Fibroblast of skin of scalp (primary cell): ENCODE data around the gene CPSF3.

ENCODE experiments used
- DNase-seq: peaks from one replicate; pipeline ENCODE4 v3.0.0-alpha.2; 2013

Gene CPSF3

DNA sequence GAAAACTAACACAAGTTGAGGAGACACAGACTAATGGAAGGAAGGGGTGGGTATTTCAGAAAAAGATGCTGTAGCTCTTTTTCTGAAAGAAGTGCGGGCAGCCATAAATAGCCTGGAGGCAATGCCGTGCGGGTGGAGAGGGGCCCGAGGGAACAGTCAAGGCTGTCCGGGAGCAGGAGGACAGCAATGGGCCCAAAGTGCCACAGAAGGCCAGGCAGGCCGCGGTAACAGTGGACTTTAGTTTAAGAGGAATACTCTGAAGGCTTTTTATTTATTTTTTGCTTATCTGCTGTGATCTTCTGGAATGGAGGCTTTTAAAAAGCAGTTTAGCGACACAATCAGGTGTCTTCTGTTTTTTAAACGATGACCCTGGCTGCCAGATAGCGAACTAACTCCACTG is 3.0 kb upstream of the CPSF3 start:
- DNase-seq: no peak

DNA sequence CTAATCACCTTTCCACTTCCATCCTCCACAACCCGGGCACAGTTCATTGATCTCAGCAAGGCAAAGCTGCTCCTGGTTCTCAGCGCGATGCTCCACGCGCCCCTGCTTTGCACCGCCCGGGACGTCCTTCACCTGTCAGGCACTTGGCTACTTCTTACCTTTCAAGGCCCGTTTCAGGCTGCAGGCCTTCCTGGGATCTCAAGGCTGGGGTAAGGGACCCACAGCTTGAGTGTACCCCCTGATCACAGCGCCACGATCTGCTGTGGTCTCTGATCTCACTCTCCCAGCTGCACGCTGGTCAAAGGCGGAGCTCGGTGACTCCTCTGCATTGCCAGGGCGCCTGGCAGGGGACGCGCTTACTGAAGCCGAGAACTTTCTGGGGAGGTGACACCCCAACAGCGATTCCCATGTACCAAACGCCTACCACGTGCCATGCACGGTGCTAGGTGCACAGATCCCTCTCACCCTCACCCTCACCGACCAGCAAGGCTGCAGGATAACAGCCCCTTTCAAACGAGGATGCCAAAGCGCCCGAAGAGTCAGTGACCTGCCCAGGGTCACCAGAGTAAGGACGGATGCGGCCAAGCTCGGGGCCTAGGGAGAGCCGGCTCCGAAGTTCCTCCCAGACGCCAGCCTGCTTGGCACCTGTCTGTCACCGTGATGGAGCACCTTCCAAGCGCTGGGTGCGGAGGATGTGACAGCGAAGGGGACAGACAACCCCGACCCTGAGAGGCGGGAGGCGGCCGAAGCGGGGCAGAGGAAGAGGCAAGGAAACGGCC is 944 bp upstream of the CPSF3 start:
- no peak for DNase-seq

DNA sequence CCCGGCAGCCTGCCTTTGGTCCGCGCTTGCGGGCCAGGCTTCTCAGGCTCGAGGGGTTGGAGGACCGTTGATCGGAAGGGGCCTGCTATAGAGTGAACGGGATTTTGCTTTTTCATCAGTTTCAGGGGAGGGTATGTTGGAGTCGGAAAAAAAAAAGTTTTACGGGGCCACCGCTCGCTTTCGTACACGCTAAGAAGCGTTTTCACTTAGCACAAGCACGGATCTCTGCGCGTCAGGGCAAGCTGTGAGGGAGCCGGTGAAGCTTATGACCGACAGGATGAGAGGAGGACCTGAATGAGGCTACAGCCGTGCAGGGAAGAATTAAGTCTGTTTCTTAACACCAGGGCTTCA is 443 bp downstream of the CPSF3 start:
- DNase-seq: no peak

DNA sequence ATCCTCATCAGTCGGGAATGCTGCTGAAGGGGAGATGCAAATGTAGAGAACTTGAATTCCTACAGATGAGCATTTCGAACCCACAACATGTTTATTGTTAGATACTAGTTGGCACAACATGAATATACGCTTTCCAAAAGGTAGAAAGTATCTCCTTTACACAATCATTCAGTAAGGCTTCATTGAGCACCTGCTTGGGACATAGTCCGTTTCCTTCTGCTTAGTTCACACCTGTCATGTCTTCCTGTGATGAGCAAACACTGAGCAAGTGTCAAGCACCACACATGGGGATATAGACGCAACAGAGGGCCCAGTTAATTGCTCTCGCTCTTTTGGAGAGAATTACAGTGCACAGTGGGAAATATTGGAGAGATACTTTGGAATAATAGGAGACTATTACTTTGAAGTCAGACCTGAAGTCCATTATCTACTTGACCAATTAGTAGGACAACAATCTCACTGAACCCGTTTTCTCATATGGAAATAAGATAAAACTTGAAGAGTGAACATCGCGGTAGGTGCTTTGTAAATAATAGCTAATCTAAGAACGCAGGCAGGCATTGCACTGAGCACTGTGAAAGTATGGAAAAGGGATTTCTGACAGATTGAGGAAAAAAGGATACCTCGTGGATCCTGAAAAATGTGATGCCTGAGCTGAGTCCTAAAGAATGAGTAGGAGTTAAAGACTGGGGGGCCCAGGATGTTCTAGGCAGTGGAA is 1.2 kb downstream of the CPSF3 start:
- no peak for DNase-seq

GRCh38 chr2:9428965-9429577 is 5.6 kb downstream of the CPSF3 start:
- DNase-seq: no peak

DNA sequence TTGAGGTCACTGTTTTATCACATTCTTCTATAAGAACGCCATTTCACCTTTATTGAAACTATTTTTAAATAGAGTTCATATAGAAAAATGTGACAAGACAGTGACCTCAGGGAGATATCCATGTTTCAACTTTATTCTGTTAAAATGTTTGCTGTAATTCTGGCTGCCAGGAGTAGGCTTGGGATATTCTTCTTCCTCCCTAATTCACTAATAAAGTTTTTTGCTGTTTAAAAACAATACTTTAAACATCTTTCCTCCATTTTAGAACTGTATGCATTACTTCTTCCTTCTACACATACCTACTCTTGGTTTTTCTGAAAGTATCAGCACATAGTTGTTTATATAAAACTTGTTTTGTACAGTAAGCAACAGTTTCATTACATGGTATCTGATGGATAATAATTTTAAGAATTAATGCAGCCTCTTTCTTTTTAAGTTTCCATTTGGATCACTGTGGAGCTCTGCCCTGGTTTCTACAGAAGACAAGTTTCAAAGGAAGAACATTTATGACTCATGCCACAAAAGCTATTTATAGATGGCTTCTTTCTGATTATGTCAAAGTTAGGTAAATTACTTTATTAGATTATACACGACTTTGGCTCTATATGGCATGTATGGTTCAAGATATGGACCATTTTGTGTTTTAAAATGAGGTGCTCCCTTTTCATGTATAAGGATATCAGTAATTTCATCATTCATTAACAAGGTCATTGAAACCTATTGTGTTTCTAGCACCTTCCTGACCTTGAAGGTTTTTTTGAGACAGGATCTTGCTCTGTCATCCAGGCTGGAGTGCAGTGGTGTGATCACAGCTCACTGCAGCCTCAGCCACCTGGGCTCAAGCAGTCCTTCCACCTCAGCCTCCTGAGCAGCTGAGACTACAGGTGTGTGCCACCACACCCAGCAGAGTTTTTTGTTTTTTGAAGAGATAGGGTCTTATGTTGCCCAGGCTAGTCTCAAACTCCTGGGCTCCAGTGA is 7.2 kb downstream of the CPSF3 start:
- no peak for DNase-seq

- peak; percentile 29 for DNase-seq
Measured at GRCh38 chr2:9434489-9434888, 11.0 kb downstream of the CPSF3 start.

- DNase-seq: no peak
Measured at GRCh38 chr2:9439536-9439935, 16.1 kb downstream of the CPSF3 start.

GRCh38 chr2:9440058-9440727 is 16.7 kb downstream of the CPSF3 start:
- DNase-seq: peak; percentile 58

DNA sequence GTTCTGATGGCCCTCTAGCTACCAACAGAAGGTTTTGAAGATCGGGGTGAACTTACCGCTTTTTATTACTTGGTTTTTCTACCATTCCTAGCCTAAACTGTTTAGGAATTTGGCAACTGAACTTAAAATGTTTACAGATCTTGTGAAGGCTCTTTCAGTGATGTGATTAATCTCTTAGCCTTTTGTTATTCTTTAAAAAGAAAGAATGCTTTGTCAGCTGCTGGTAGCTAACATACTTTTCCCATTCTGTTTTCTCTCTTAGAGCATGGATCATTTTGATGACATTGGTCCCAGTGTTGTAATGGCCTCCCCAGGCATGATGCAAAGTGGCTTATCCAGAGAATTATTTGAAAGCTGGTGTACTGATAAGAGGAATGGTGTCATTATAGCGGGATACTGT is 18.1 kb downstream of the CPSF3 start:
- DNase-seq: peak; percentile 8

DNA sequence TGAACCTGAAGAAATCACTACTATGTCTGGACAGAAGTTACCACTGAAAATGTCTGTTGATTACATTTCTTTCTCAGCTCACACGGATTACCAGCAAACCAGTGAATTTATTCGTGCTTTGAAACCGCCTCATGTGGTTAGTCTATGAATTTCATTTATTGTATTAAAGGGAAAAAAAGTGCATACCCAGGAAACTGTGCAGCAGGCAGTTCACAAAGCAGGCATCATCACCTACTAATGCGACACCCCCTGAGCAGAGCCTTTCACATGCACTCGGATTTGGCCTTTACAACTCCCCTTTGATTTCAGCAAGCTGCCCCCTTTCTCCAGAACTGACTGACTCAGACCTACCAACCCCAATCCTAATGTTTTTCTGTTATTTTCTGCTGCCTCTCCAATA is 20.1 kb downstream of the CPSF3 start:
- DNase-seq: no peak

GRCh38 chr2:9445089-9445488 is 21.6 kb downstream of the CPSF3 start:
- DNase-seq: no peak

GRCh38 chr2:9451231-9451630 is 27.8 kb downstream of the CPSF3 start:
- no peak for DNase-seq

GRCh38 chr2:9460441-9461017 is 37.1 kb downstream of the CPSF3 start:
- no peak for DNase-seq

DNA sequence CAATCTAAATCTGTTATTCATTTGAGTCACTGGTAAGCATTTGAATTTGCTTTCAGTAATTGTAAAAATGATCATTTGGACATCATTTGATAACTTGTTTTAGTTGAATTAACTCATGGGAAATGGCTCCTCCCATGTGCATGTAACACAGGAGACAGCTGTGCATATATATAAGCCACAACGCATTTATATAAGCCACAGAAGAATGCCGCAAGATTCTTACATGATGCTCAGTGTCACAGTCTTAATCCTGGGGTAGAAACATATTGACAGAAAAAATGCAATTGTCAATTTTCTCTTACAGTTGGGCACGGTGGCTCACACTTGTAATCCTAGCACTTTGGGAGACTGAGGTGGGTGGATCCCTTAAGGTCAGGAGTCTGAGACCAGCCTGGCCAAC is 37.6 kb downstream of the CPSF3 start:
- DNase-seq: no peak

DNA sequence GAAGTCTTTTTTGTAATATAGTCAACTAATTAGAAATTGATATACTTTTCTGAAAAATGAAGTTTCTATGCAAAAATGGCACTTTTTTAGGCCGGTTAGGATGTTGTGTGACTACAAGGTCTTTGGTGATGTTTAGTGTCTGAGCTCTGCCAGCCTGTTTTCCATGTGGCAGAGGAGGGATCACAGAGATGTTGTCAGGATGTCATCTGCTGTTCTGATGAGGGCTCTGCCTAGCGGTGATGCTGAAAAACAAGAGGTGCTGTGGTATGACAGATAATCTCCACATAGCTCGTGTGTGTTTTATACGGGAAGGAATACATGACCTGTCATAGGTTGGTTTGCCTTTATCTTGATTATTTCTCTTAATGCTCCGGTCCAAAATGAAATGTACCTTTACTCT is 38.9 kb downstream of the CPSF3 start:
- DNase-seq: no peak

DNA sequence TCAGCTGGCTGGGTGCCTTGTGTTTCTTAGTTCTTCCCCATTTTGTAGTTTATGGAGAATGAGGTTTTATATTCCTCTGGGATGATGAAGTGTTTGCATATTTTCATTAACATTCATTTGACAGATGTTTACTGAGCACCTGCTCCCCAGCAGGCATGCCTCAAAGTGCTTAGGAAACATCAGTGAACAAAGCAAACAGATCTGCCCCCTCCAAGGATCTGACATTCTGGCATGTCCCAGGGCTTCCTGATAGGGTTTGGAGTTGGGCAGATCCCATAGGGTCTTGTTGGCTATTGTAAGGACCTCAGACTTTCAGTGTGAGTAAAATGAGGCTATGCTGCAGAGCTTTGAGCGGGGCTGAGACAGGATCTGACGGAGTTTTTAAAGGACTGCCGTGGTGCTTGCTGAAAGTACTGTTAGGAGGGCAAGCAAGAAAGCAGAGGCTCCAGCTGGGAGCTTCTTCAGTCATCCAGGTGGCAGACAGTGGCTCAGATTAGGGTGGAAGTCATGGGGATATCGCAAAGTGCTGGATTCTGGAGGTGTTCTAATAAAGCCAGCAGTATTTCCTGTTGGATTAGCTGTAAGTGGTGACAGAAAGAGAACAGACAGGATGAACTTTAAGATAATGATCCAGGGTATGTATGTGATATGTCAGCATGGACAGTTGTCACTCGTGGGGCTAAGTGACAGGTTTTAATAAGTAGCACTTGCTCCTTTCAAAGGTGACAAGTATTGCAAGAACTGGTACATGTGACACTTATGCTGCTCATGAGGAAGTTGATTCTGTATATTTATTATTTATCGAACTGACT is 39.6 kb downstream of the CPSF3 start:
- no peak for DNase-seq

GRCh38 chr2:9463698-9464034 is 40.2 kb downstream of the CPSF3 start:
- DNase-seq: no peak

DNA sequence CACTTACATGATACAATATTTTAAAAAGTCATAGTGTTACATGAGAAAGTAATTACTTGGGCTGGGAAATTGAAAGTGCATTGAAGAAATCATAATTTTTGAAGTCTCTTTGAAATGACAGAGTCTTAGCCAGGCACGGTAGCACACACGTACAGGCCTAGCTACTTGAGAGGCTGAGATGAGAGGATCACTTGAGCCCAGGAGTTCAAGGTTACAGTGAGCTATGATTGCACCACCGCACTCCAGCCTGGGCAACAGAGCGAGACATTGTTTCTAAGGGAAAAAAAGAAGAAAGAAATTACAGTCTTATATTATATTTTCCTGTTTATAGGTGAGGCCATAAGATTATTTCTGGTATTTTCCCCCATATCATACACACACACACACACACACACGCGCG is 41.7 kb downstream of the CPSF3 start:
- no peak for DNase-seq

- DNase-seq: no peak
Measured at GRCh38 chr2:9466147-9466683, 42.8 kb downstream of the CPSF3 start.

DNA sequence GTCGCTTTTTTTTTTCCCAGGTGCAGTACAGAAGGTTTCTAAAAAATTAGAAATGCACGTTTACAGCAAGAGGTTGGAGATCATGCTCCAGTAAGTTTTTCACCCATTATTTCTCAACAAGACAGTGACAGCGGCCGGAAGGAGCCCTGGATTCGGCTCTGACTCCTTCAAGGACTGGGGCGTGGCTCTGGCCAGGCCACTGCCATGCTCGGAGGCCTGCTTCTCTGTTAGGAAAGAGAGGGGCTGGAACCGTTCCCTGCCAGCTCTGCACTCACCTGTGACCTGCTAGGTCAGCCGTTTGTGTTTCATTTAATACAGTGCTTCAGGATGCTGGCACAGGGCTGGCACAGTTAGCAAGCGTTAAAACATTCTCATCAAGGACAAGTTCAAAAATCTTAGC is 44.2 kb downstream of the CPSF3 start:
- DNase-seq: no peak
